ENCODE data around the gene SMCO2. TPM values are rescaled to one million over a fixed set of nuclear protein-coding genes. Genes with fewer than 3 reads are reported as not detected.
A peak's percentile ranks its signal among the peaks of the same experiment; 100 is the strongest.

SMCO2 gene
- polyA plus RNA-seq (2013, experiment 1 of 2): 0.56 TPM
- polyA plus RNA-seq (2013, experiment 2 of 2): 0.31 TPM

DNA sequence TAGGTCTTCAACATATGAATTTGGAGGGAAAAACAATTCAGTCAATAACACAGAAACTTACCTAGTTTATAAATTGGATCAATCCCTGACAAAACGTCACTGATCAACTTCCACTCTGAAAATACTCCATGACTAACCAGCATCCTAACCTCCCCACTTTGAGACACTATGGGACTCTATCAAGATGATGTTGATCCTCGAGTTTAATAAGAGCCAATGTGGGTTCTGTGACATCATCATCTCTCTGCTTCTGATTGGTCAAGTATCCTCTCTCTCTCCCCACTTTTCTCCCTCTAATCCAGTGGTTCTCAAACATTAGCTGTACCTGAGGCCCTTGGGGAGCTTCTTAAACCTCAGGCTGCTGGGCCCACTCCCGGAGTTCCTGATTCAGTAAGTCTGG lies at the start of gene SMCO2:
TSS of gene SMCO2 (plus strand) at position 301 of the 400 bp plus-strand sequence. CDS start 23,896 bp downstream, outside the sequence.
- Histone ChIP-seq H3K56ac (ENCODE audit: low read length) (no peak within 1 kb of the TSS), H3K27ac (ENCODE audit: low read depth, low read length) (no peak within 1 kb of the TSS), H3K4me2 (ENCODE audit: low read length) (no peak within 1 kb of the TSS), H3K4me1 (ENCODE audit: control insufficient read depth, low read depth, low read length) (no peaks in the 10 kb centered on the region), H3K36me3 (ENCODE audit: control insufficient read depth, insufficient read depth, low read length) (no peaks in the 10 kb centered on the region), H2AK5ac (ENCODE audit: low read length) (no peak within 1 kb of the TSS), H3K18ac (ENCODE audit: low read length) (no peak within 1 kb of the TSS), H4K8ac (ENCODE audit: low read depth, low read length) (no peak within 1 kb of the TSS), H3K23ac (ENCODE audit: low read length) (no peak within 1 kb of the TSS), H3K9ac (ENCODE audit: low read length) (no peak within 1 kb of the TSS), H2BK120ac (ENCODE audit: low read depth, low read length) (no peak within 1 kb of the TSS), H3K79me2 (ENCODE audit: control insufficient read depth, insufficient read depth, low read length) (no peaks in the 10 kb centered on the region), H2BK15ac (replicated peaks; ENCODE audit: low read depth) (no peak within 1 kb of the TSS), H3K4me3 (ENCODE audit: low read length) (no peak within 1 kb of the TSS), H2BK5ac (ENCODE audit: low read length) (no peak within 1 kb of the TSS), H4K5ac (ENCODE audit: low read length) (no peak within 1 kb of the TSS), H3K27me3 (ENCODE audit: insufficient read depth, low read length, poor library complexity) (no peaks in the 10 kb centered on the region), H3K79me1 (ENCODE audit: low read length) (no peaks in the 10 kb centered on the region), H3K4ac (ENCODE audit: low read depth, low read length) (no peak within 1 kb of the TSS)
- DNase-seq: no peak
- no CpG with 5 or more reads among the region's 3 CpGs for WGBS (ENCODE audit: extremely low coverage, insufficient coverage, low lambda C conversion rate)

DNA sequence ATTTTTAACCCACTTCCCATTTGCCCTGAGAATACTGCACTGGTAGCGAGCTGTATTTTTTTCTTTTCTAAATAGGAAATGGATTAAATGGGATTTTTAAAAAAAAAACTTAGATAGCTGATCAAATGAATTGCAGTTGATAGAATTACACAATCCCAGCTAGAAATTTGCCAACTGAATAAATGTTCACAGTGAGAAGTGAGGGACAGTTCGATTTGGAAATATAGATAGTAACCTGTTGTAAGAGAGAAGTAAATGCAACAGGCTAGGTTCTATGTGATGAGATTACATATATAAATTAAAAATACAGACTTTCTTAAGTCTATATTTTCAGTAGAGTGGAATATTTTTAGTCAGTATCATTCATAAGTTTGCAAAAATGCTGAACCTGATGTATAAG lies 48.1 kb upstream of the SMCO2 start:
- no peaks in the 10 kb centered on the region for H3K36me3 ChIP-seq (ENCODE audit: control insufficient read depth, insufficient read depth, low read length)
- no peaks in the 10 kb centered on the region for H3K79me1 ChIP-seq (ENCODE audit: low read length)
- no peak overlapping the region for H2AK5ac ChIP-seq (ENCODE audit: low read length)
- no peak overlapping the region for H3K4me3 ChIP-seq (ENCODE audit: low read length)
- H2BK120ac ChIP-seq (ENCODE audit: low read depth, low read length): no peak overlapping the region
- no peak overlapping the region for H3K4me2 ChIP-seq (ENCODE audit: low read length)
- H2BK5ac ChIP-seq (ENCODE audit: low read length): no peak overlapping the region
- H3K23ac ChIP-seq (ENCODE audit: low read length): no peak overlapping the region
- no peak overlapping the region for H3K4ac ChIP-seq (ENCODE audit: low read depth, low read length)
- no peaks in the 10 kb centered on the region for H3K79me2 ChIP-seq (ENCODE audit: control insufficient read depth, insufficient read depth, low read length)
- WGBS (ENCODE audit: extremely low coverage, insufficient coverage, low lambda C conversion rate): no CpG with 5 or more reads among the region's 2 CpGs
- no peak overlapping the region for H2BK15ac ChIP-seq (replicated peaks; ENCODE audit: low read depth)
- no peak overlapping the region for H4K8ac ChIP-seq (ENCODE audit: low read depth, low read length)
- H3K27ac ChIP-seq (ENCODE audit: low read depth, low read length): no peak overlapping the region
- DNase-seq: no peak
- no peak overlapping the region for H3K56ac ChIP-seq (ENCODE audit: low read length)
- no peaks in the 10 kb centered on the region for H3K4me1 ChIP-seq (ENCODE audit: control insufficient read depth, low read depth, low read length)
- no peak overlapping the region for H3K9ac ChIP-seq (ENCODE audit: low read length)
- H3K27me3 ChIP-seq (ENCODE audit: insufficient read depth, low read length, poor library complexity): no peaks in the 10 kb centered on the region
- no peak overlapping the region for H4K5ac ChIP-seq (ENCODE audit: low read length)
- H3K18ac ChIP-seq (ENCODE audit: low read length): no peak overlapping the region

DNA sequence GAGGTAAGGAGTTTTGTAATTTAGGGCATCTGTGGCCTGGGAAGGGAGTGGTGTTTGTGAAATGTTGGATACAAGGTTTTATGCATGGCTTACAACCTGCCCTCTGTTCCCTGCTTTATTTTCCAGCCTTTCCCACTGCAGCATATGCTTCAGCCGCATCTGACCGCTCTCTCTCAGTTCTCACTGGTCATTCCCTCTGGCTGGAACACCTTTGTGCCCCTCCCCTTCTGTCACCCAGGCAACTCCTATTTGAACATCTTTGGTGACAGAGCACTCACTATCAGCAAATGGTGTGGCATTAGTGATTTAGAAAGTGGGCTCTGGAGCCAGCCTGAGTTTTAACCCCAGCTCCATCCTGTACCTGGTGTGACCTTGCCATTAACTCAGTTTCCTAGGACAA lies 47.5 kb upstream of the SMCO2 start:
- Histone ChIP-seq H3K4me2 (ENCODE audit: low read length) (no peak overlapping the region), H2AK5ac (ENCODE audit: low read length) (no peak overlapping the region), H3K36me3 (ENCODE audit: control insufficient read depth, insufficient read depth, low read length) (no peaks in the 10 kb centered on the region), H3K79me2 (ENCODE audit: control insufficient read depth, insufficient read depth, low read length) (no peaks in the 10 kb centered on the region), H2BK5ac (ENCODE audit: low read length) (no peak overlapping the region), H3K9ac (ENCODE audit: low read length) (no peak overlapping the region), H3K56ac (ENCODE audit: low read length) (no peak overlapping the region), H3K23ac (ENCODE audit: low read length) (no peak overlapping the region), H3K79me1 (ENCODE audit: low read length) (no peaks in the 10 kb centered on the region), H2BK15ac (replicated peaks; ENCODE audit: low read depth) (no peak overlapping the region), H3K27ac (ENCODE audit: low read depth, low read length) (no peak overlapping the region), H2BK120ac (ENCODE audit: low read depth, low read length) (no peak overlapping the region), H4K5ac (ENCODE audit: low read length) (no peak overlapping the region), H4K8ac (ENCODE audit: low read depth, low read length) (no peak overlapping the region), H3K4me1 (ENCODE audit: control insufficient read depth, low read depth, low read length) (no peaks in the 10 kb centered on the region), H3K18ac (ENCODE audit: low read length) (no peak overlapping the region), H3K27me3 (ENCODE audit: insufficient read depth, low read length, poor library complexity) (no peaks in the 10 kb centered on the region), H3K4ac (ENCODE audit: low read depth, low read length) (no peak overlapping the region), H3K4me3 (ENCODE audit: low read length) (no peak overlapping the region)
- WGBS (ENCODE audit: extremely low coverage, insufficient coverage, low lambda C conversion rate): no CpG with 5 or more reads among the region's 2 CpGs
- DNase-seq: peak; percentile 43

DNA sequence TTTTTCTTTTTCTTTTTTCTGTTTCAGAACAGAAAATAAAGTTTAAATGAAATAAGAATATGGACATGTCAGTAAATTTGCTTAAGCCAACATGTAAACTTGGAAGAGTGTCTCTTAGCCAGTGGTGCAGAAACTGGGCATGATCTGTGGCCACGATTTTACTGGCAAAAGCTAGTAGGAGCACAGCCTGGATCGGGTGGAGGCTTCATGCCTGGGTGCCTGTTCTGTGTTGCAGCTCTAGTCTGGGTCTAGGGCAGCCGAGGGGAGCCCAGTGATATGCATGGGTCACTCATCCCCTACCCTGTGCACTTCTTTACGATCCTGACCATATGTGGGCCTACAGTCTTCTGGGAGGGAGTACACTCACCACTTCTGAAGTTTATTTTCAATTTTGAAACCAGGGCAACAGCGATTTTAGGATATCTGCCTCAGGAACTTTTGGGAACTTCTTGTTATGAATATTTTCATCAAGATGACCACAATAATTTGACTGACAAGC lies 45.6 kb upstream of the SMCO2 start:
- Histone ChIP-seq H4K8ac (ENCODE audit: low read depth, low read length) (no peak overlapping the region), H2BK15ac (replicated peaks; ENCODE audit: low read depth) (no peak overlapping the region), H3K4me1 (ENCODE audit: control insufficient read depth, low read depth, low read length) (no peaks in the 10 kb centered on the region), H3K79me2 (ENCODE audit: control insufficient read depth, insufficient read depth, low read length) (no peaks in the 10 kb centered on the region), H3K23ac (ENCODE audit: low read length) (no peak overlapping the region), H3K4me2 (ENCODE audit: low read length) (no peak overlapping the region), H3K4me3 (ENCODE audit: low read length) (no peak overlapping the region), H2BK120ac (ENCODE audit: low read depth, low read length) (no peak overlapping the region), H3K18ac (ENCODE audit: low read length) (no peak overlapping the region), H3K9ac (ENCODE audit: low read length) (no peak overlapping the region), H3K79me1 (ENCODE audit: low read length) (no peaks in the 10 kb centered on the region), H3K27me3 (ENCODE audit: insufficient read depth, low read length, poor library complexity) (no peaks in the 10 kb centered on the region), H2AK5ac (ENCODE audit: low read length) (no peak overlapping the region), H2BK5ac (ENCODE audit: low read length) (no peak overlapping the region), H3K4ac (ENCODE audit: low read depth, low read length) (no peak overlapping the region), H4K5ac (ENCODE audit: low read length) (no peak overlapping the region), H3K36me3 (ENCODE audit: control insufficient read depth, insufficient read depth, low read length) (no peaks in the 10 kb centered on the region), H3K27ac (ENCODE audit: low read depth, low read length) (no peak overlapping the region), H3K56ac (ENCODE audit: low read length) (no peak overlapping the region)
- DNase-seq: no peak
- WGBS (ENCODE audit: extremely low coverage, insufficient coverage, low lambda C conversion rate): no CpG with 5 or more reads among the region's 5 CpGs

DNA sequence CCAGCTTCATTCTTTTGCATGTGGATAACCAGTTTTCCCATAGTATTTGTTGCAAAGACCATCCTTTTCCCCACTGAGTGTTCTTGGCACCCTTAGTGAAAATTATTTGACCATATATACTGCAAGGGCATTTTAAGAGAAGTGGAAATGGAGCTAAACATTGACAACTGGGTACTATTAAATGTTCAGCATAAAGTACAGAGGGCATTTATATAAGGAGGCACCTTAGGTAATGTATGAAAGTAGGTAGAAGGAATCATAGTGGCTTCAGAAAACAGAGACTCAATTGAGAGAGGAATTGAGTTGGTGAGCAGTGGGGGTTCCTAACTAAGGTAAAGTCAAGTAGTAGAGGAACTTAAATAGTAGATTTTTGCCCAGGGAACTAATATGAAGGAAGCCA lies 34.5 kb upstream of the SMCO2 start:
- Histone ChIP-seq H3K23ac (ENCODE audit: low read length) (no peak overlapping the region), H3K56ac (ENCODE audit: low read length) (no peak overlapping the region), H3K4me2 (ENCODE audit: low read length) (no peak overlapping the region), H3K36me3 (ENCODE audit: control insufficient read depth, insufficient read depth, low read length) (no peaks in the 10 kb centered on the region), H3K18ac (ENCODE audit: low read length) (no peak overlapping the region), H3K79me2 (ENCODE audit: control insufficient read depth, insufficient read depth, low read length) (no peaks in the 10 kb centered on the region), H3K4ac (ENCODE audit: low read depth, low read length) (no peak overlapping the region), H3K9ac (ENCODE audit: low read length) (no peak overlapping the region), H3K4me1 (ENCODE audit: control insufficient read depth, low read depth, low read length) (no peaks in the 10 kb centered on the region), H3K27me3 (ENCODE audit: insufficient read depth, low read length, poor library complexity) (no peaks in the 10 kb centered on the region), H3K27ac (ENCODE audit: low read depth, low read length) (no peak overlapping the region), H2BK5ac (ENCODE audit: low read length) (no peak overlapping the region), H3K4me3 (ENCODE audit: low read length) (no peak overlapping the region), H3K79me1 (ENCODE audit: low read length) (no peaks in the 10 kb centered on the region), H2AK5ac (ENCODE audit: low read length) (no peak overlapping the region), H4K8ac (ENCODE audit: low read depth, low read length) (no peak overlapping the region), H2BK15ac (replicated peaks; ENCODE audit: low read depth) (no peak overlapping the region), H4K5ac (ENCODE audit: low read length) (no peak overlapping the region), H2BK120ac (ENCODE audit: low read depth, low read length) (no peak overlapping the region)
- no peak for DNase-seq

DNA sequence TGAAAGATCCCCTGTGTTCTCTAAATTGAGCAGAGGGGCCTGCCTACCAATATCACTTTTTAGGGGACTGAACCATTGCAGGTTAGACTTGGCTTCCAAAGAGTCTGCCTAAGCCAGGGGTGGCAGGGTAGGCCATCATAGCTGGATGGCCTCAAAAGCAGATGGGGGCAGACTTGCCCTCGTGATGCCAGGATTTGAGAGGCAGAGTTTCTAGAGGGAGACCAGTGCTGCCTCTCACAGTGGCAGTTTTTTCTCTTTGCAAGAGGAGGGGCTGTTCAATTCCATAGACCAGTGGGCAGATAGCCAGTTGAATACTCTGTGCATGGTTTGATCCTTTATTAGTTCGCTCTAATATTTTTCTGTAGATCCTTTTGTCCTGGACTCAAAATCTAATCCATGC lies 23.8 kb upstream of the SMCO2 start:
- Histone ChIP-seq H2BK15ac (replicated peaks; ENCODE audit: low read depth) (no peak overlapping the region), H3K4me1 (ENCODE audit: control insufficient read depth, low read depth, low read length) (peaks cover 2% of the 10 kb centered on the region), H3K4me3 (ENCODE audit: low read length) (no peak overlapping the region), H3K18ac (ENCODE audit: low read length) (no peak overlapping the region), H3K27ac (ENCODE audit: low read depth, low read length) (no peak overlapping the region), H3K56ac (ENCODE audit: low read length) (no peak overlapping the region), H3K9ac (ENCODE audit: low read length) (no peak overlapping the region), H2AK5ac (ENCODE audit: low read length) (no peak overlapping the region), H4K8ac (ENCODE audit: low read depth, low read length) (no peak overlapping the region), H2BK120ac (ENCODE audit: low read depth, low read length) (no peak overlapping the region), H3K27me3 (ENCODE audit: insufficient read depth, low read length, poor library complexity) (no peaks in the 10 kb centered on the region), H3K23ac (ENCODE audit: low read length) (no peak overlapping the region), H4K5ac (ENCODE audit: low read length) (no peak overlapping the region), H3K4ac (ENCODE audit: low read depth, low read length) (no peak overlapping the region), H2BK5ac (ENCODE audit: low read length) (no peak overlapping the region), H3K4me2 (ENCODE audit: low read length) (no peak overlapping the region), H3K79me2 (ENCODE audit: control insufficient read depth, insufficient read depth, low read length) (no peaks in the 10 kb centered on the region), H3K79me1 (ENCODE audit: low read length) (no peaks in the 10 kb centered on the region), H3K36me3 (ENCODE audit: control insufficient read depth, insufficient read depth, low read length) (peaks cover 1% of the 10 kb centered on the region)
- peak; percentile 53 for DNase-seq
- no CpG with 5 or more reads among the region's 2 CpGs for WGBS (ENCODE audit: extremely low coverage, insufficient coverage, low lambda C conversion rate)
